ENCODE data around the gene GADD45A. TPM values are rescaled to one million over a fixed set of nuclear protein-coding genes. Genes with fewer than 3 reads are reported as not detected.
A peak's percentile ranks its signal among the peaks of the same experiment; 100 is the strongest.
"Not testable (repeated sequence)": the region's sequence is repeated elsewhere in the genome, so short reads cannot be mapped to it uniquely, and the experiment has no call there.

The GADD45A gene
- total and polyA plus RNA-seq, 2 donors: 17.8 to 182 TPM

GRCh38 chr1:67729872-67730271 lies 44.9 kb downstream of the GADD45A start:
- H3K27ac ChIP-seq (ENCODE audit: low read depth in 1 of 2, low read length in 1 of 2): no peak overlapping the region
- no peaks in the 10 kb centered on the region for H3K27me3 ChIP-seq (ENCODE audit: control insufficient read depth in 2 of 2, insufficient read depth in 1 of 2, low read length in 1 of 2)
- H3K4me1 ChIP-seq (ENCODE audit: control insufficient read depth in 2 of 2, insufficient read depth in 2 of 2, low read length in 2 of 2): peaks cover 18 to 43% of the 10 kb centered on the region in 2 donors
- H3K4me3 ChIP-seq (ENCODE audit: low read length in 2 of 2): no peak overlapping the region
- DNase-seq (ENCODE audit: low read depth in 6 of 9, low spot score in 9 of 9): no peak
- H3K9me3 ChIP-seq (ENCODE audit: control insufficient read depth in 2 of 2, insufficient read depth in 1 of 2, low read length in 1 of 2): no peaks in the 10 kb centered on the region
- no peaks in the 10 kb centered on the region for H3K36me3 ChIP-seq (ENCODE audit: control insufficient read depth in 2 of 2, insufficient read depth in 2 of 2, low read length in 1 of 2)
- WGBS: 97% methylated on average over 2 of the region's 2 CpGs

GRCh38 chr1:67730312-67730711 lies 45.3 kb downstream of the GADD45A start:
- not testable (repeated sequence) for H3K9me3 ChIP-seq (ENCODE audit: control insufficient read depth in 2 of 2, insufficient read depth in 1 of 2, low read length in 1 of 2); H3K27ac ChIP-seq (ENCODE audit: low read depth in 1 of 2, low read length in 1 of 2); H3K4me3 ChIP-seq (ENCODE audit: low read length in 2 of 2); DNase-seq (ENCODE audit: low read depth in 6 of 9, low spot score in 9 of 9); H3K36me3 ChIP-seq (ENCODE audit: control insufficient read depth in 2 of 2, insufficient read depth in 2 of 2, low read length in 1 of 2); H3K27me3 ChIP-seq (ENCODE audit: control insufficient read depth in 2 of 2, insufficient read depth in 1 of 2, low read length in 1 of 2)
- H3K4me1 ChIP-seq (ENCODE audit: control insufficient read depth in 2 of 2, insufficient read depth in 2 of 2, low read length in 2 of 2): peaks cover 18 to 48% of the 10 kb centered on the region in 2 donors
- 97% methylated on average over 9 of the region's 9 CpGs for WGBS

- H3K27ac ChIP-seq (ENCODE audit: low read depth in 1 of 2, low read length in 1 of 2): no peak overlapping the region
- no peaks in the 10 kb centered on the region for H3K36me3 ChIP-seq (ENCODE audit: control insufficient read depth in 2 of 2, insufficient read depth in 2 of 2, low read length in 1 of 2)
- H3K4me3 ChIP-seq (ENCODE audit: low read length in 2 of 2): no peak overlapping the region
- no peak for DNase-seq (ENCODE audit: low read depth in 6 of 9, low spot score in 9 of 9)
- H3K4me1 ChIP-seq (ENCODE audit: control insufficient read depth in 2 of 2, insufficient read depth in 2 of 2, low read length in 2 of 2): peaks cover 24 to 56% of the 10 kb centered on the region in 2 donors
- H3K27me3 ChIP-seq (ENCODE audit: control insufficient read depth in 2 of 2, insufficient read depth in 1 of 2, low read length in 1 of 2): no peaks in the 10 kb centered on the region
- H3K9me3 ChIP-seq (ENCODE audit: control insufficient read depth in 2 of 2, insufficient read depth in 1 of 2, low read length in 1 of 2): no peaks in the 10 kb centered on the region
- 91% methylated on average over 2 of the region's 2 CpGs for WGBS
Observed at GRCh38 chr1:67731322-67731721, 46.3 kb downstream of the GADD45A start.

GRCh38 chr1:67732750-67733151 lies 47.8 kb downstream of the GADD45A start:
- WGBS: 58% methylated on average over 6 of the region's 6 CpGs
- peak overlapping the region in 1 of 2 donors; percentile 97 for H3K27ac ChIP-seq (ENCODE audit: low read depth in 1 of 2, low read length in 1 of 2)

GRCh38 chr1:67733681-67734322 lies 48.8 kb downstream of the GADD45A start:
- Histone ChIP-seq H3K36me3 (ENCODE audit: control insufficient read depth in 2 of 2, insufficient read depth in 2 of 2, low read length in 1 of 2) (no peaks in the 10 kb centered on the region), H3K4me1 (ENCODE audit: control insufficient read depth in 2 of 2, insufficient read depth in 2 of 2, low read length in 2 of 2) (peaks cover 23 to 55% of the 10 kb centered on the region in 2 donors), H3K4me3 (ENCODE audit: low read length in 2 of 2) (no peak overlapping the region), H3K9me3 (ENCODE audit: control insufficient read depth in 2 of 2, insufficient read depth in 1 of 2, low read length in 1 of 2) (peaks cover 0 to 3% of the 10 kb centered on the region in 2 donors), H3K27me3 (ENCODE audit: control insufficient read depth in 2 of 2, insufficient read depth in 1 of 2, low read length in 1 of 2) (no peaks in the 10 kb centered on the region), H3K27ac (ENCODE audit: low read depth in 1 of 2, low read length in 1 of 2) (peak overlapping the region; percentile 72 to 97)
- 16% methylated on average over 4 of the region's 4 CpGs for WGBS
- DNase-seq (ENCODE audit: low read depth in 6 of 9, low spot score in 9 of 9): peak in 7 of 9 donors; percentile 46 to 78 (median 53)

More at GRCh38 chr1:67732750-67733151, 47.8 kb downstream of the GADD45A start:
- Histone ChIP-seq H3K27me3 (ENCODE audit: control insufficient read depth in 2 of 2, insufficient read depth in 1 of 2, low read length in 1 of 2) (no peaks in the 10 kb centered on the region), H3K4me1 (ENCODE audit: control insufficient read depth in 2 of 2, insufficient read depth in 2 of 2, low read length in 2 of 2) (peaks cover 30 to 63% of the 10 kb centered on the region in 2 donors), H3K9me3 (ENCODE audit: control insufficient read depth in 2 of 2, insufficient read depth in 1 of 2, low read length in 1 of 2) (peaks cover 0 to under 1% of the 10 kb centered on the region in 2 donors), H3K4me3 (ENCODE audit: low read length in 2 of 2) (no peak overlapping the region), H3K36me3 (ENCODE audit: control insufficient read depth in 2 of 2, insufficient read depth in 2 of 2, low read length in 1 of 2) (no peaks in the 10 kb centered on the region)
- DNase-seq (ENCODE audit: low read depth in 6 of 9, low spot score in 9 of 9): peak in 4 of 9 donors; percentile 33 to 72 (median 50)

- peak in 2 of 9 donors; percentile 26 to 45 for DNase-seq (ENCODE audit: low read depth in 6 of 9, low spot score in 9 of 9)
- 85% methylated on average over 3 of the region's 3 CpGs for WGBS
- Histone ChIP-seq H3K27me3 (ENCODE audit: control insufficient read depth in 2 of 2, insufficient read depth in 1 of 2, low read length in 1 of 2) (no peaks in the 10 kb centered on the region), H3K4me3 (ENCODE audit: low read length in 2 of 2) (no peak overlapping the region), H3K27ac (ENCODE audit: low read depth in 1 of 2, low read length in 1 of 2) (peak overlapping the region; percentile 70 to 97), H3K9me3 (ENCODE audit: control insufficient read depth in 2 of 2, insufficient read depth in 1 of 2, low read length in 1 of 2) (peaks cover 0 to 3% of the 10 kb centered on the region in 2 donors), H3K4me1 (ENCODE audit: control insufficient read depth in 2 of 2, insufficient read depth in 2 of 2, low read length in 2 of 2) (peaks cover 23 to 51% of the 10 kb centered on the region in 2 donors), H3K36me3 (ENCODE audit: control insufficient read depth in 2 of 2, insufficient read depth in 2 of 2, low read length in 1 of 2) (no peaks in the 10 kb centered on the region)
Observed at GRCh38 chr1:67734323-67734690, 49.3 kb downstream of the GADD45A start.

- no peaks in the 10 kb centered on the region for H3K27me3 ChIP-seq (ENCODE audit: control insufficient read depth in 2 of 2, insufficient read depth in 1 of 2, low read length in 1 of 2)
- H3K4me3 ChIP-seq (ENCODE audit: low read length in 2 of 2): no peak overlapping the region
- H3K36me3 ChIP-seq (ENCODE audit: control insufficient read depth in 2 of 2, insufficient read depth in 2 of 2, low read length in 1 of 2): no peaks in the 10 kb centered on the region
- peaks cover 23 to 50% of the 10 kb centered on the region in 2 donors for H3K4me1 ChIP-seq (ENCODE audit: control insufficient read depth in 2 of 2, insufficient read depth in 2 of 2, low read length in 2 of 2)
- peaks cover 0 to 3% of the 10 kb centered on the region in 2 donors for H3K9me3 ChIP-seq (ENCODE audit: control insufficient read depth in 2 of 2, insufficient read depth in 1 of 2, low read length in 1 of 2)
- no peak for DNase-seq (ENCODE audit: low read depth in 6 of 9, low spot score in 9 of 9)
- H3K27ac ChIP-seq (ENCODE audit: low read depth in 1 of 2, low read length in 1 of 2): peak overlapping the region; percentile 36 to 97
- 64% methylated on average over 3 of the region's 3 CpGs for WGBS
Observed at GRCh38 chr1:67735206-67735605, 50.2 kb downstream of the GADD45A start.

GRCh38 chr1:67735806-67736627 lies 51.0 kb downstream of the GADD45A start:
- no peaks in the 10 kb centered on the region for H3K36me3 ChIP-seq (ENCODE audit: control insufficient read depth in 2 of 2, insufficient read depth in 2 of 2, low read length in 1 of 2)
- peak overlapping the region; percentile 13 to 34 for H3K4me3 ChIP-seq (ENCODE audit: low read length in 2 of 2)
- H3K27ac ChIP-seq (ENCODE audit: low read depth in 1 of 2, low read length in 1 of 2): peak overlapping the region; percentile 95 to 97
- peaks cover 0 to 3% of the 10 kb centered on the region in 2 donors for H3K9me3 ChIP-seq (ENCODE audit: control insufficient read depth in 2 of 2, insufficient read depth in 1 of 2, low read length in 1 of 2)
- H3K4me1 ChIP-seq (ENCODE audit: control insufficient read depth in 2 of 2, insufficient read depth in 2 of 2, low read length in 2 of 2): peaks cover 23 to 49% of the 10 kb centered on the region in 2 donors
- no peaks in the 10 kb centered on the region for H3K27me3 ChIP-seq (ENCODE audit: control insufficient read depth in 2 of 2, insufficient read depth in 1 of 2, low read length in 1 of 2)
- 8% methylated on average over 11 of the region's 11 CpGs for WGBS
- peak in 8 of 9 donors; percentile 55 to 87 (median 68) for DNase-seq (ENCODE audit: low read depth in 6 of 9, low spot score in 9 of 9)

- 98% methylated on average over 3 of the region's 3 CpGs for WGBS
- H3K9me3 ChIP-seq (ENCODE audit: control insufficient read depth in 2 of 2, insufficient read depth in 1 of 2, low read length in 1 of 2): peaks cover 0 to 3% of the 10 kb centered on the region in 2 donors
- no peak overlapping the region for H3K4me3 ChIP-seq (ENCODE audit: low read length in 2 of 2)
- peak overlapping the region; percentile 95 to 97 for H3K27ac ChIP-seq (ENCODE audit: low read depth in 1 of 2, low read length in 1 of 2)
- no peak for DNase-seq (ENCODE audit: low read depth in 6 of 9, low spot score in 9 of 9)
- no peaks in the 10 kb centered on the region for H3K27me3 ChIP-seq (ENCODE audit: control insufficient read depth in 2 of 2, insufficient read depth in 1 of 2, low read length in 1 of 2)
- H3K36me3 ChIP-seq (ENCODE audit: control insufficient read depth in 2 of 2, insufficient read depth in 2 of 2, low read length in 1 of 2): no peaks in the 10 kb centered on the region
- peaks cover 23 to 45% of the 10 kb centered on the region in 2 donors for H3K4me1 ChIP-seq (ENCODE audit: control insufficient read depth in 2 of 2, insufficient read depth in 2 of 2, low read length in 2 of 2)
Observed at GRCh38 chr1:67736750-67737149, 51.7 kb downstream of the GADD45A start.
